Activated CD8-positive, alpha-beta T cell treated with anti-CD3 and anti-CD28 coated beads, Interleukin-2, amount 10 ng/mL, durations not matched to agents 7 days and 5 days (primary cell): Measurements from ENCODE around the gene SHH. TPM values are rescaled to one million over a fixed set of nuclear protein-coding genes. Genes with fewer than 3 reads are reported as not detected.
"Not testable (repeated sequence)": the region's sequence is repeated elsewhere in the genome, so short reads cannot be mapped to it uniquely, and the experiment has no call there.

Experiments used
- ATAC-seq: fragments of 150-1000 bp; cut with Tn5 transposase; one replicate; pipeline ENCODE4 v1.10.0; 2021; ENCODE audit warnings: moderate library complexity
- CTCF ChIA-PET: fragments of 350-600 bp; sonication (Branson Sonifier 250); formaldehyde crosslinking; loops from one replicate; lab custom pipeline; 2021; ENCODE audit warnings: antibody characterized with exemption; lab: Charles Lee
- POLR2A ChIA-PET: fragments of 350-600 bp; sonication (Branson Sonifier 250); formaldehyde crosslinking; loops from one replicate; lab custom pipeline; 2021; ENCODE audit warnings: antibody characterized with exemption; lab: Charles Lee
- DNase-seq: peaks from one replicate; pipeline ENCODE4 v3.0.0-alpha.2; 2020
- H3K27ac Mint-ChIP-seq: one replicate; pipeline ENCODE4 v1.8.0; 2021; ENCODE audit warnings: mild to moderate bottlenecking, mixed read lengths
- H3K27me3 Mint-ChIP-seq: one replicate; pipeline ENCODE4 v1.8.0; 2021; ENCODE audit warnings: low read depth, mixed read lengths
- H3K36me3 Mint-ChIP-seq: one replicate; pipeline ENCODE4 v1.8.0; 2021; ENCODE audit warnings: low read depth, mixed read lengths
- H3K4me1 Mint-ChIP-seq: one replicate; pipeline ENCODE4 v1.8.0; 2021; ENCODE audit warnings: low read depth, mixed read lengths
- H3K4me3 Mint-ChIP-seq: one replicate; pipeline ENCODE4 v1.8.0; 2021; ENCODE audit warnings: mild to moderate bottlenecking, mixed read lengths
- H3K9me3 Mint-ChIP-seq: one replicate; pipeline ENCODE4 v1.8.0; 2022; ENCODE audit warnings: mixed read lengths; ENCODE audit not compliant: insufficient read depth
- total RNA-seq, 2 experiments: library from RNA; stranded (reverse); gene quantifications; one replicate each; pipeline ENCODE4 v1.2.3, GENCODE V29; 2021

The SHH gene
- total RNA-seq, 2 experiments from 2014 or later, result 0.08 TPM; not detected in 1

DNA sequence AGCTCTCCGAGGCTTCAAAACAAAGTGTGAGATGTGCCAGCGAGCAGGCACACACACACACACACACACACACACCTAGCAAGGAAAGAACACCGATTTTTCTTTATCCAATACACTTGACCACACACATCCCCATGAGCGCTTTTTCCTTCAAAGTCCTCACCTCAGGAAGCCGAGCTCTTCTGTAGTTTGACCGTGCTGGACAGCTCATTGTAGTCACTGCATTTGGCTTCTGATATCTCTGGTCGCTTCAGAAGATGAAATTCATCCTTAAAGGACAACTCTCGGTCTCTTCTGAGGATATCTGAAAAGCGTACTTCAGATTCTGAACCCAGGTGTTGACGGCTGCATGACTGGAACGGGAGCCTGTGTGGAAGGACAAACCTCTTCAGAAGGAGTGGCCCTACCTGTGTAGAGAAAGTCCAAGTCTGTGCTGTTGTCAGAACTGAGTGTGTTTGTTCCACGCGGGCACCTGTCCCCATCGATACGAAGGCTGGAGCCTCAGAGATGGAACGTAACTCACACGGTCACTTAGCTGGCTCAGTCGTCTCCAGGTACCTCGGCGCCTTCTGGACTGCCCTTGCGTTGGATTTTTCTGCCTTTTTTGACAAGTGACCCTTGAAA lies 28.1 kb upstream of the SHH start:
- DNase-seq, result no peak
- peaks cover 7% of the 10 kb centered on the region for H3K27me3 Mint-ChIP-seq
- no peak overlapping the region for H3K27ac Mint-ChIP-seq
- H3K9me3 Mint-ChIP-seq, result no peaks in the 10 kb centered on the region
- H3K4me3 Mint-ChIP-seq, result no peak overlapping the region
- ATAC-seq, result no peak
- ChIA-PET POLR2A (no interaction called here), CTCF (no interaction called here)
- H3K4me1 Mint-ChIP-seq, result no peaks in the 10 kb centered on the region
- H3K36me3 Mint-ChIP-seq, result no peaks in the 10 kb centered on the region

DNA sequence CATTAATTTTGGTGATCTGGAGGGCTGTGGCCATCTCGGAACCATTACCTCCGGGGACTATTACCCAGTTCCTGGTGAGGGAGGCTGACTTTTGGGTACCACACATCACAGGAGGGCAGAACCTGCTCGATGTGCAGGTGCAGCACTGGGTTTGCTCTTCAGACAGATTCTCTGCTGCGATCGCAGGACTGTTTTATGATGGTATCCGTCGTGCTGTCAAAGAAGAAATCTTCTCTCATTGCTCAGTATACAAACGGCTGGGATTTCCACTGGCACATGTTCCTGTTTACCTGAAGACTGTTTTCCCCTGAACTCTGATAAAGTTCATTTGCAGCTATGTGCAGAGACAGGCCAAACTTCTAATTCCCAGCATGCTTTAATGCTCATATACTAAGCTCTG lies 27.2 kb upstream of the SHH start:
- CTCF ChIA-PET, result no interaction called here
- H3K4me3 Mint-ChIP-seq, result no peak overlapping the region
- POLR2A ChIA-PET, result no interaction called here

DNA sequence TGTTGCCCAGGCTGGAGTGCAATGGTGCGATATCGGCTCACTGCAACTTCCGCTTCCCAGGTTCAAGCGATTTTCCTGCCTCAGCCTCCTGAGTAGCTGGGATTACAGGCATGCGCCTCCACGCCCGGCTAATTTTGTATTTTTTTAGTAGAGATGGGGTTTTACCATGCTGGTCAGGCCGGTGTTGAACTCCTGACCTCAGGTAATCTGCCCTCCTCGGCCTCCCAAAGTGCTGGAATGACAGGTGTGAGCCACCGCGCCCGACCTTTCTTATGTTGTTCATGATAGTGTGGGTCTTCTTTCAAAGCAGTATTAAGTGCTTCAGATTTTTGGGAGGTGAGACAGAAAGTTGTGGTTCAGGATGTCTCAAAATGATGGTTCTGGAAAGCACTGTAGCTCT lies 26.0 kb upstream of the SHH start:
- H3K4me3 Mint-ChIP-seq, H3K36me3 Mint-ChIP-seq, DNase-seq, CTCF ChIA-PET, H3K9me3 Mint-ChIP-seq, H3K4me1 Mint-ChIP-seq, POLR2A ChIA-PET, ATAC-seq, H3K27ac Mint-ChIP-seq: not testable (repeated sequence)
- peaks cover 10% of the 10 kb centered on the region for H3K27me3 Mint-ChIP-seq

More for the DNA sequence above, 27.2 kb upstream of the SHH start:
- Mint-ChIP-seq H3K9me3 (no peaks in the 10 kb centered on the region), H3K27ac (no peak overlapping the region), H3K4me1 (no peaks in the 10 kb centered on the region), H3K36me3 (no peaks in the 10 kb centered on the region), H3K27me3 (peaks cover 10% of the 10 kb centered on the region)
- ATAC-seq (no peak), DNase-seq (no peak)

DNA sequence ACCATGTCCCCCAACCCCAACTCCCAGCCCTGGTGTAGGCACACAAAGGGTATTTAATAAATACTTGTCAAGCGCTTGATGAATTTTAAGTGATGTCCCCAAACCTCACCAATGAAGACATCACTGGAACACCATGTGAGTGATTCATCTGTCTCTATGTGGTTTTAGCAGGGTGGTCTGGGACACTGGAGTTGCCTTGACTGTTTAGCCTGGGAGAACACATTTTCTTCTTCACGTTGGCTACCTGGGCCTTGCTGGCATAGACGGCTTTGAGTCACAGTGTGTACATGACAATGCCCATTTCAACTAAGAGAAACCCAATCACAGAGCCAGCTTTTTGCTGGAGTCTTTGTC lies 24.8 kb upstream of the SHH start:
- CTCF ChIA-PET, result no interaction called here
- H3K27me3 Mint-ChIP-seq, result peaks cover 10% of the 10 kb centered on the region
- POLR2A ChIA-PET, result no interaction called here
- H3K9me3 Mint-ChIP-seq, result no peaks in the 10 kb centered on the region
- no peak overlapping the region for H3K4me3 Mint-ChIP-seq
- no peak overlapping the region for H3K27ac Mint-ChIP-seq
- H3K36me3 Mint-ChIP-seq, result no peaks in the 10 kb centered on the region
- no peak for ATAC-seq
- no peak for DNase-seq
- no peaks in the 10 kb centered on the region for H3K4me1 Mint-ChIP-seq

DNA sequence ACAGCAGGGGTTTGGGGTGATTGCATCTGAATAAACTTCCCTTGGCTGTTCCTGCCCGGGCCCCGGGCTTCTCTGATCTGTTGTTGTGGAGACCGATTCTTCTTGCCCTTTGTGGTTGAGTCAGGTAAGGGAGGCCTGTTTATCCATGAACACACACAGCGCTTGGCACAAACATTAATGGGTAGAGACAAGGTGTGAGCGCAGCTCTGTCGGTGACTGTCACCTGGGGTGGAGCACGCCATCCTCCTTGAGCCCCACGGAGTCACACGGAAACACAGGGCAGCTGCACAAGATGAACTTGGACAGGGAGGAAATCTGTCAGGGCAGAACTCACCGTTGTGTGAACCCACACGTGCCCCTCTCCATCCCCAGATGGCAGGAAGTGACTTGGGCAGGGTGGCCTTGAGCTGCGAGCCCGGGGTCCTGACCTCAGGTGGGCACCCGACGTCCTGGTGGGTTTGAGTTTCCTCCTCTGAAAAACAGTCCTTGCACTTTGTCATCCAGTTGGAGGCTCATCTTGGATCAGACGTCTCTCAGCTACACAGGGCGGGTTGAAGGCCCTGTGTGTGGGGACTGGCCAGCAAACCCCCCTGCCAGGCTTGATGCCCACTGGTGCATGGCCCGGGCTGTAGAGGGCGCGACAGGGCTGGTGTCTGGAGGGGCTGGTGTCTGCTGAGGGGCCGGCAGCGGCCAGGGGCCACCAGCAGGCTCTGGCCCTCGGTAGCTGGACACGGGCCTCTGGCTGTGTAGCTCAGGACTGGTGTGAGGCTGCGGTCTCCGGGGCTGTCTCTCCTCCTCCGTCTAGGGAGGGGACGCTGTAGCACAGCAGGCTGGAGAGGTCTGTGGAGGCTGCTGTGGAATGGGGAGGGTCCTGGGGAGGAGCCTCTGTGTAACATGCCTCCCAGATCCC lies 24.2 kb upstream of the SHH start:
- DNase-seq (no peak), ATAC-seq (no peak)
- no peaks in the 10 kb centered on the region for H3K4me1 Mint-ChIP-seq
- CTCF ChIA-PET, result no interaction called here
- POLR2A ChIA-PET, result no interaction called here
- H3K27ac Mint-ChIP-seq, result no peak overlapping the region
- H3K9me3 Mint-ChIP-seq, result no peaks in the 10 kb centered on the region
- no peaks in the 10 kb centered on the region for H3K36me3 Mint-ChIP-seq
- peaks cover 10% of the 10 kb centered on the region for H3K27me3 Mint-ChIP-seq
- H3K4me3 Mint-ChIP-seq, result no peak overlapping the region

DNA sequence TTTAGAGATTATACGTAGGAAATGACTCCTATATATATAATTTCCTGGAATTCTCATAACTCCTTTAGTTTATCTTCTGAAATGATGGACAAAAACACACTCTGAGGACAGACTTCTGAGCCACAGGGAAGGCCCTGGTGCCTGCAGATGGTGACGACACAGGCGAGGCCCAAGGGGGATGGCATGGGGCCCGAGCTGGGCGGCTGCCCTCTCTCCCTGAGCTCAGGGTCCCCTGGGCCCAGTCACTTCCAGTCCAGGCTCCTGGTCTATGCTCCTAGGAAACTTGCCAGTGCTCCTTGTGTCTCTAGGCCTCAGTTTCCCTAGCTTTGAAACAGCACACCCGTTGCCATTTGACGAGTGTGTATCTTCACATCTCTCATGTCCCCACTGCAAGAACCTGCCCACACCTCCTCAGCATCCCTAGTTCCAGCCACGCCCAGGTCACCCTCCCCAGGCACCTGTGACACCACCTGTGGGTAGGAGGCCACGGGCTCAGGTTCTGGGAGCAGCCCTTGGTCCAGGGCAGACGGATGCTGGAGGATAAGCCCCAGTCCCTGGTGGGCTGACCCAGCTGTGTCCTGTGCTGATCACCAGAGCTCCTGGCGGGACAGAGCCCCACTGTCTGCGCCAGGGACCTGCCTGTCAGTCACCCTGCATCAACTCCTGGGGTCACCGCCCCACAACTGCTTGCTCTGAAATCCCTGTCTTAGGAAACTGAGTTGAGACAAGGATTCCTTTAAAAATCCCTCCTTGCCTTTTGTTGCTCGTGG lies 23.4 kb upstream of the SHH start:
- peaks cover 10% of the 10 kb centered on the region for H3K27me3 Mint-ChIP-seq
- no peaks in the 10 kb centered on the region for H3K4me1 Mint-ChIP-seq
- ChIA-PET POLR2A (no interaction called here), CTCF (no interaction called here)
- DNase-seq, result no peak
- no peak overlapping the region for H3K27ac Mint-ChIP-seq
- no peak overlapping the region for H3K4me3 Mint-ChIP-seq
- H3K36me3 Mint-ChIP-seq, result no peaks in the 10 kb centered on the region
- no peak for ATAC-seq
- no peaks in the 10 kb centered on the region for H3K9me3 Mint-ChIP-seq

DNA sequence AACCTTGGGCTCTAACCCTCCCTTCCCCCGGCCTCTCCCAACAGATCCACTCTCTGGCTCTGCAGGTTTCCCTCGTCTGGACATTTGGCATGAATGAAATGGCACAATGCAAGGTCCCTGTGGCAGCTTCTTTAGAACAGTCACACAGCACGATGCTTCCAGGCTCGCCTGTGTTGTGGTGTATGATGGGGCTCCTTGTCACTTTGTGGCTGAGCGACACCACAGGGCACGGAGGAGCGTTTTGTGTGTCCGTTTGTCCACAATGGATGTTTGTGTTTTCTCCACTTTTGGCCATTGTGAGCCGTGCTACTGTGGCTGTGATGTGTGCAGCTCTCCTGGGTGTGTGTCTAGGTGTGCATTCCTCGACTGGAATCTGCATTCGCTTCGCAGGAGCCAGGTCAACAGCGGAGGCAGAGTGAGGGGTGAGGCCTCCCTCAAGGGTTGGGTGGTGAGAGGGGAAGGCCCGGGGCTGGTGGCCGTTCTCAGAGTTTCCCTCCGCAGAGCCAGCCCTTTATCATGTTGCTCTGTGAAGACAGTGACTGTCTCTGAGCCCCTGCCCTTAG lies 22.3 kb upstream of the SHH start:
- H3K4me3 Mint-ChIP-seq, result no peak overlapping the region
- peaks cover 7% of the 10 kb centered on the region for H3K27me3 Mint-ChIP-seq
- H3K27ac Mint-ChIP-seq, result peak overlapping the region; percentile 33
- no peaks in the 10 kb centered on the region for H3K36me3 Mint-ChIP-seq
- ChIA-PET CTCF (no interaction called here), POLR2A (no interaction called here)
- ATAC-seq (no peak), DNase-seq (no peak)
- no peaks in the 10 kb centered on the region for H3K4me1 Mint-ChIP-seq
- H3K9me3 Mint-ChIP-seq, result no peaks in the 10 kb centered on the region

DNA sequence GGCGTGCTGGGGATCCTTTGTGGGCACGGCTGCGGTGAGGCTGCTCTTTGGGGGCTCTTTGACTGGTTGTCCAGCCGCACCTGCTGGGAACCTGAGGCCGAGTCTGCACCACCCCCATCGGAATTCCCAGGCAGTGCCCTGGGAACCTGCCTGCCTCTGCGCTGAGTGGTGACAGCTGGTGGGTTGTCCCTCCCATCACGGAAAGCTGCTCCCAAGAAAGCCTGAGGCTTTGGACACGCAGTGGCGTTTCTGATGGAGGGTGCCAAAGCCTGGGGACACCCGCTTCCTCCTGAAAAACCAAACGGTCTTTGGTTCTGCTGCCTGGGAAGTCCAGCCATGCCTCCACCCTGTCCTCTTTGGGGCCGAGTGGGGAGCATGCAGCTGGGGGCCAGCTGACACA lies 21.4 kb upstream of the SHH start:
- no peaks in the 10 kb centered on the region for H3K4me1 Mint-ChIP-seq

DNA sequence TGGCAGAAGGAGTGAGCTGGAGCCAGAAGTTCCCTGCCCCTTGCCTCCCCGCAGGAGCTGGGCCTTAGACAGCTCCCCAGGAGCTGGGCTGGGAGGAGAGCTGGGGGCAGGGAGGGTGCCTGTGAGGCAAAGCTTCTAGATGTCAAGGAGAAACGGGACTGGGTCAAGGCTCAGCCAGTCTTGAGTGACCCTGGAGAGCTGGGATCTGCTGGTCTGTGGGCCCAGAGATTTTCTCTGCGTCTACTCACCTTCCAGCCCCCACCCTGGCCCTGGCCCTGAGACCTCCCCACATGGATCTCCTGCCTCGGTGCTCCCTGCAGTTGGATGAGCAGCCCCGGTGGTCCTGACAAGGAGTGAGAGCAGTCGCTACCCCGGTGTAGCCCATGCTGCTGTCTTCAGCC lies 20.3 kb upstream of the SHH start:
- Mint-ChIP-seq H3K4me1 (no peaks in the 10 kb centered on the region), H3K27me3 (peaks cover 3% of the 10 kb centered on the region), H3K9me3 (no peaks in the 10 kb centered on the region), H3K36me3 (no peaks in the 10 kb centered on the region), H3K4me3 (no peak overlapping the region), H3K27ac (no peak overlapping the region)
- POLR2A ChIA-PET, result no interaction called here
- DNase-seq (no peak), ATAC-seq (no peak)
- CTCF ChIA-PET, result no interaction called here

More for the DNA sequence above, 21.4 kb upstream of the SHH start:
- ChIA-PET CTCF (no interaction called here), POLR2A (no interaction called here)
- Mint-ChIP-seq H3K27me3 (peaks cover 5% of the 10 kb centered on the region), H3K36me3 (no peaks in the 10 kb centered on the region), H3K9me3 (no peaks in the 10 kb centered on the region), H3K4me3 (no peak overlapping the region), H3K27ac (no peak overlapping the region)
- ATAC-seq, result no peak
- DNase-seq, result no peak

DNA sequence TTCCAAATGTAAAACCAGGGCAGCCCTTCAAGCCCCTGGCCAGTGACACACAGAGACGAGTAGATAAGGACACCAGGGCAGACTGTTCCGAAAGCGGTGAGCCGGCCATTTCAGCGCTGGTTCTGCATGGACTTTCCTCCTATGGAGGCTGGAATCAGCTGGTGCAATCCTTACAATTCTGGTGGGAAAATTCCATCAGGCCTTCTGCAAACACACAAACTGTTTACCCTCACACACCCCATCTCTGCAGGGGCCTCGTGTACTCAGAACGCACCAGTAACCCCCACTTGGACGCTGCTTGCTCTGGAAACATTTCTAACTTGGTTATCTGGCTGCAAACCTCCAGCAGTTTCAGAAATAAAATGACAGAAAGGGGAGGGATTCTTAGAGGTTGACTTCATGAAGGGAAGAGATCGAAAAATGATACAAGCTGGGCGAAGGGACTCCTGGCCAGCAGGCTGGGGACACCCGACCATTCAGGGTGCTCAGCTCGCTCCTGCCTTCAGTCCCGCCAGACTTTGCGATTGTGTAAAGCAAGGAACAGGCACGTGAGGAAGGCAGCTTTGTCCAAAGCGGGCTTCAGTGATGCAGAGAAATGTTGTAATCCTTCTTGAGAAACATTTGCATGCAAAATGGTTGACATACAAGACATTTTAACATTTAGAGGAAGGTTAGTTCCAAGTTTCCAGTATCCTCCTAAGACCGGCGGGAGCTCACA lies 19.7 kb upstream of the SHH start:
- no peaks in the 10 kb centered on the region for H3K9me3 Mint-ChIP-seq
- ChIA-PET POLR2A (no interaction called here), CTCF (no interaction called here)
- no peaks in the 10 kb centered on the region for H3K4me1 Mint-ChIP-seq
- H3K27ac Mint-ChIP-seq, result no peak overlapping the region
- H3K36me3 Mint-ChIP-seq, result no peaks in the 10 kb centered on the region
- DNase-seq, result no peak
- no peak overlapping the region for H3K4me3 Mint-ChIP-seq
- peaks cover 3% of the 10 kb centered on the region for H3K27me3 Mint-ChIP-seq
- ATAC-seq, result no peak

DNA sequence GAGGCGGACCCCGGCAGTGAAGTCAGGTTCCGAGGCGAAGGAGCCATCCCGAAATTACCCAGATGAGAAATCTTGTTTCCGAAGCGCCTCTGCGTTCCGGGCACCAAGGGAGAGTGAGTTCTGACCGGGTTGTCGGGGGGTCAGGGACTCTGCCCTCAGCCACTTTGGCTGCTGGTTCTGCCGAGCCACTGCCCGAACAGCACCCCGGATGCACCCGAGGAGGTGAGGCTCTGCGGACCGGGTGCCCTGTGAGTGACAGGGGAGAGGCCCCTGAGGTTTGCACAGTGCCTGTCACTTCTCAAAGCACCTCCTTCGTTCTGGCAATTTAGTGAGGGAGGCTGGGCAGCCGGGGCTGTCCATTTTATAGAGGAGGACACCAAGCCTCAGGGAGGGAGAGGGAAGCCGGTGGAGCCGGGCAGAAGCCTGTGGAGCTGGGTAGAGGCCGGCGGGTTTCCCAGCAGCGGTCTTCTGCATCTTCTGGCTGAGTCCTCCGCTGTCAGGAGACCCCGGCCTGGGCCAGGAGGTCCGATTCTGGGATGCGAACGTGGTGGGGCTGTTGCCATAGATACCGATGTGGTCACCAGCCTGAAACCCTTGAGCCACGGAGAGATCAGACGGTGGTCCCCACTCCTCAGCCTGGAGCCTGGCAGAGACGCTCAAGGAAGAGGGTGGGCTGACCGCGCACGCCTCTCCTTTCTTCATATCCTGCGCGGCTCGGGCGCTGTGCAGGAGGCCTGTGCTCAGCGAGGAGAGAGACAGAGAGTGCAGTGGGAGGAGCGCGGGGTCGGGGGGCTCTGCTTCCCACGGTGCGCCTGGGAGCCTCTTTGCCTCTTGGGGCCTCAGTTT lies 18.9 kb upstream of the SHH start:
- peaks cover 4% of the 10 kb centered on the region for H3K27me3 Mint-ChIP-seq
- no peaks in the 10 kb centered on the region for H3K36me3 Mint-ChIP-seq
- H3K9me3 Mint-ChIP-seq, result no peaks in the 10 kb centered on the region
- CTCF ChIA-PET, result no interaction called here
- H3K4me3 Mint-ChIP-seq, result no peak overlapping the region
- no peak for ATAC-seq
- H3K27ac Mint-ChIP-seq, result no peak overlapping the region
- H3K4me1 Mint-ChIP-seq, result no peaks in the 10 kb centered on the region
- POLR2A ChIA-PET, result no interaction called here
- no peak for DNase-seq
